WERI-Rb-1 (cell line): ENCODE results near the gene PLK2.

Source experiments
- DNase-seq: peaks from one replicate; pipeline ENCODE4 v3.0.0-alpha.2; 2020
- H3K27ac ChIP-seq: fragments of 250-450 bp; sonication (Bioruptor Pico); 2 replicates; pipeline ENCODE4 v1.5.1; 2020; ENCODE audit warnings: mild to moderate bottlenecking, moderate library complexity
- H3K27me3 ChIP-seq: fragments of 250-450 bp; sonication (Bioruptor Pico); 2 replicates; pipeline ENCODE4 v1.5.1; 2021; ENCODE audit warnings: mild to moderate bottlenecking, low read depth, moderate library complexity; ENCODE audit not compliant: insufficient read depth, severe bottlenecking
- H3K36me3 ChIP-seq: fragments of 250-450 bp; sonication (Bioruptor Pico); 2 replicates; pipeline ENCODE4 v1.5.1; 2020; ENCODE audit warnings: mild to moderate bottlenecking, moderate library complexity
- H3K4me3 ChIP-seq: 2 replicates; pipeline ENCODE4 v1.5.1; 2011; ENCODE audit warnings: low read depth, mild to moderate bottlenecking, control low read depth, low read length
- H3K9me3 ChIP-seq: fragments of 250-450 bp; sonication (Bioruptor Pico); 2 replicates; pipeline ENCODE4 v1.5.1; 2021; ENCODE audit warnings: mild to moderate bottlenecking, moderate library complexity; ENCODE audit not compliant: severe bottlenecking
- CTCF ChIP-seq: IDR thresholded peaks from 2 replicates; pipeline ENCODE4 v1.5.1; 2011; ENCODE audit warnings: low read depth, mild to moderate bottlenecking, control low read depth, inconsistent platforms, low read length

Gene PLK2

DNA sequence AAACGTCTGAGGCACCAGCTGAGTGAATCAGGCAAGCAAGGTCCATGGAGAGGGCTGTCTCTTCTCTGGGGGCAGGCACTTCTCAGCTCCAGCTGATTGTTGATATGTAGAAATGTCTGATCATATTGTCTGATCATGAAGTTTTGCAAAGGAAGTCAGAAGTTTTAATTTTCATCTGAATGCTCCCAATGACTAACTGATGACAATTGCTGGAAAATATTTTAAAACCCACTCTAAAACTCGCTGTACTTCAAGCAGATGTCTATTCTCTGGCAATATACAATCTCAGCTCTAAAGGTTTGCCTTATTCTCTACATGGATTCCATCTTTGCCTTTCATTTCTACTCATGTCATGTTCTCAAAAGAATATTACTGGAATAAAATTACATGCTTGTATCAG, 12.7 kb downstream of the PLK2 start:
- H3K27me3 ChIP-seq: no peaks in the 10 kb centered on the region
- TF ChIP-seq CTCF: no peak
- H3K36me3 ChIP-seq: no peaks in the 10 kb centered on the region
- H3K4me3 ChIP-seq: no peak overlapping the region
- DNase-seq: no peak
- no peak overlapping the region for H3K27ac ChIP-seq
- no peaks in the 10 kb centered on the region for H3K9me3 ChIP-seq

GRCh38 chr5:58446024-58446423, 13.9 kb downstream of the PLK2 start:
- no peak for DNase-seq
- no peaks in the 10 kb centered on the region for H3K36me3 ChIP-seq
- no peak for TF ChIP-seq CTCF
- H3K27ac ChIP-seq: no peak overlapping the region
- no peaks in the 10 kb centered on the region for H3K27me3 ChIP-seq
- H3K9me3 ChIP-seq: no peaks in the 10 kb centered on the region
- H3K4me3 ChIP-seq: no peak overlapping the region

GRCh38 chr5:58444805-58445204, 15.1 kb downstream of the PLK2 start:
- no peaks in the 10 kb centered on the region for H3K9me3 ChIP-seq
- no peaks in the 10 kb centered on the region for H3K36me3 ChIP-seq
- TF ChIP-seq CTCF: no peak
- no peak overlapping the region for H3K4me3 ChIP-seq
- no peaks in the 10 kb centered on the region for H3K27me3 ChIP-seq
- no peak overlapping the region for H3K27ac ChIP-seq
- DNase-seq: no peak

DNA sequence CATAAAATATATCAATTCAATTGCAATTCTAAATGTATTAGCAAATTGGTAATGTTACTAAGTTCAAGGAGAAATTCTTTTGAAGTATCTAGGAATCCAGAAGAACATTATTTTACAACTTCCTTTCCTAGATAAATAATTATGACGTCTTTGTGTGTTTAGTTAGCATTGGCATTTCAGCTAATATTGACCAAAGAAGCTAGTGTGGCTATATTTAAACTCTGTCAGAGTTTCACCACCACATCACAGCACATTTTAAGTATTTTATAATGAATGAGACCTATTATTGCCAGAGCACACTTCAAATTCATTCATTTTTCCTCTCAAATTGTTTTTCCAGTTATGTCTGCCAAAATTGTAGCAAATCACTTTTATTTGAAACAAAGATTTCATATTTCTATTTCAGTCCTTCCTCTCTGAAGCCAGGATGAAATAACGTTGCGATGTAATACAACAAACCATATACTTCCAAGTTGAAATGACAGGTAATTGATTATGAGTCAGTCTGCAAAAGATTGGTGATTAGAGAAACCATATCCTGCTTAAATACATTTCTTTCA, 18.9 kb downstream of the PLK2 start:
- no peak overlapping the region for H3K4me3 ChIP-seq
- H3K9me3 ChIP-seq: no peaks in the 10 kb centered on the region
- no peak for DNase-seq
- no peak overlapping the region for H3K27ac ChIP-seq
- H3K27me3 ChIP-seq: no peaks in the 10 kb centered on the region
- no peak for TF ChIP-seq CTCF
- no peaks in the 10 kb centered on the region for H3K36me3 ChIP-seq

- Histone ChIP-seq H3K36me3 (no peaks in the 10 kb centered on the region), H3K27me3 (no peaks in the 10 kb centered on the region), H3K4me3 (no peak overlapping the region), H3K27ac (no peak overlapping the region), H3K9me3 (no peaks in the 10 kb centered on the region)
- no peak for DNase-seq
- TF ChIP-seq CTCF: no peak
Observed at GRCh38 chr5:58439094-58439644, 20.7 kb downstream of the PLK2 start.

GRCh38 chr5:58437661-58438060, 22.2 kb downstream of the PLK2 start:
- no peak overlapping the region for H3K4me3 ChIP-seq
- no peaks in the 10 kb centered on the region for H3K9me3 ChIP-seq
- no peak for DNase-seq
- no peak overlapping the region for H3K27ac ChIP-seq
- no peaks in the 10 kb centered on the region for H3K36me3 ChIP-seq
- no peak for TF ChIP-seq CTCF
- no peaks in the 10 kb centered on the region for H3K27me3 ChIP-seq
